Muscle of back (tissue), 11 donors: ENCODE measurements around the gene SNX30. TPM values are rescaled to one million over a fixed set of nuclear protein-coding genes. Genes with fewer than 3 reads are reported as not detected.

Experiments
- DNase-seq, 3 donors: peaks; one replicate each; pipeline versions ENCODE4 v3.0.0 to v3.0.0-alpha.2; 2013
- polyA plus RNA-seq, 10 donors: library from polyadenylated mRNA; unstranded; fragments of 120-200 nt; gene quantifications; one replicate each; pipeline ENCODE4 v1.2.1, GENCODE V29; 2013; ENCODE audit not compliant: insufficient read length in 10 of 10

The SNX30 gene
- polyA plus RNA-seq, 10 donors, result 8.0 to 11.4 (median 10.4) TPM

GRCh38 chr9:112881331-112881730 is 130.8 kb downstream of the SNX30 start:
- no peak for DNase-seq

GRCh38 chr9:112884101-112884500 is 133.5 kb downstream of the SNX30 start:
- no peak for DNase-seq

- no peak for DNase-seq
Observed at GRCh38 chr9:112884721-112885120, 134.2 kb downstream of the SNX30 start.

- no peak for DNase-seq
Observed at GRCh38 chr9:112885324-112885723, 134.8 kb downstream of the SNX30 start.

- DNase-seq, result no peak
Observed at GRCh38 chr9:112886351-112886750, 135.8 kb downstream of the SNX30 start.

GRCh38 chr9:112887381-112887780 is 136.8 kb downstream of the SNX30 start:
- no peak for DNase-seq

GRCh38 chr9:112890106-112891081 is 139.8 kb downstream of the SNX30 start, which contains the start of gene SLC46A2:
Gene SLC46A2 (minus strand): TSS chr9:112890876. CDS start chr9:112890681, 195 bp downstream.
- peak in 1 of 3 donors; percentile 48 for DNase-seq

- DNase-seq, result no peak
Observed at GRCh38 chr9:112891521-112891920, 141.0 kb downstream of the SNX30 start.

GRCh38 chr9:112892981-112893380 is 142.4 kb downstream of the SNX30 start:
- no peak for DNase-seq

GRCh38 chr9:112894041-112894440 is 143.5 kb downstream of the SNX30 start:
- DNase-seq, result no peak

GRCh38 chr9:112894699-112895098 is 144.1 kb downstream of the SNX30 start:
- DNase-seq, result no peak

GRCh38 chr9:112896131-112896530 is 145.6 kb downstream of the SNX30 start:
- no peak for DNase-seq

GRCh38 chr9:112898872-112899311 is 148.3 kb downstream of the SNX30 start:
- no peak for DNase-seq

GRCh38 chr9:112900488-112900887 is 149.9 kb downstream of the SNX30 start:
- DNase-seq, result no peak

GRCh38 chr9:112900901-112901300 is 150.3 kb downstream of the SNX30 start:
- no peak for DNase-seq

- DNase-seq, result no peak
Observed at GRCh38 chr9:112905084-112905483, 154.5 kb downstream of the SNX30 start.

GRCh38 chr9:112911736-112912135 is 161.2 kb downstream of the SNX30 start:
- no peak for DNase-seq

GRCh38 chr9:112912636-112913035 is 162.1 kb downstream of the SNX30 start:
- DNase-seq, result no peak

GRCh38 chr9:112913326-112913725 is 162.8 kb downstream of the SNX30 start:
- no peak for DNase-seq

GRCh38 chr9:112914524-112914923 is 164.0 kb downstream of the SNX30 start:
- no peak for DNase-seq

- no peak for DNase-seq
Observed at GRCh38 chr9:112917047-112917986, 166.8 kb downstream of the SNX30 start.

- DNase-seq, result no peak
Observed at GRCh38 chr9:112917987-112918362, 167.4 kb downstream of the SNX30 start.
